GM18519 (cell line): Measurements from ENCODE around the gene DCC.

ENCODE experiments used
- ATAC-seq: cut with Tn5 transposase; IDR thresholded peaks from one replicate; pipeline ENCODE4 v1.9.1; 2021; ENCODE audit warnings: mild to moderate bottlenecking, moderate library complexity; ENCODE audit not compliant: unreplicated experiment, low FRiP score

DCC gene

DNA sequence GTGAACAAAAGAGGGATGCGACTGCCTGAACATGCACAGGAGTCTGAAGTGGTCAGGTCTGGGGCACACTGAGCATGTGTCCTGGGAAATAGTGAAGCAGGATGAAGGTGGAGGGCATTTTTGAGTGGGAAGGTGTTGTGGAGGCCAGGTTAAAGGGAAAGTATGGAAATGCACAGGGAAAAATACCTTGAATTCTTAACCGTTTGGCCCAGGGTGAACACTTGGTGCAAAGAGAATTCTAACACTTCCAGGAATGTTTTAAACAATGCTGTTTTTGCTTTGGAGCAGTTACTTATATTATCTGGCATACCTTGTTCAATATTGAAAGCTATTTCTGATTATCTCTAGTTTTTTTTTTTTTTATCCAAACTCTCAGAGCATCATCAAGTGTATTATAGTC, 623.5 kb downstream of the DCC start:
- no peak for ATAC-seq

DNA sequence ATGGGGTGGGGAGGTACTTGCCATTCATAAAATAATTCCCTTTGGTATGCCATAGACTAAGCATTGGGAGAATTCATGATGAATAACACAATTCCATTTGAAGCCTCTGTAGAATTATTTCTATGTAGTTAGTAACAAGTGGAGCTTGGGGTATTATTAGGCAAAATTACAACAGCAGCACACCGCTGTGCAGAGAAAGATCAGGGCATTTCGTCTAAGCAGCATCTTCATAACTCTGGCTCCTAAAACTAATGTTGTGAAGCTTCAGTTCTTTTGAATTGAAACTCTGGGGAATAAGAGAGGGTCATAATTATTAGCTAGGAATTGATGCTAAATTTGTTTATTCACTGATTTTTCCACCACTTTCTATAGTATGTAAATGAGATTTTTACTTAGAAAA, 630.7 kb downstream of the DCC start:
- ATAC-seq, result no peak

DNA sequence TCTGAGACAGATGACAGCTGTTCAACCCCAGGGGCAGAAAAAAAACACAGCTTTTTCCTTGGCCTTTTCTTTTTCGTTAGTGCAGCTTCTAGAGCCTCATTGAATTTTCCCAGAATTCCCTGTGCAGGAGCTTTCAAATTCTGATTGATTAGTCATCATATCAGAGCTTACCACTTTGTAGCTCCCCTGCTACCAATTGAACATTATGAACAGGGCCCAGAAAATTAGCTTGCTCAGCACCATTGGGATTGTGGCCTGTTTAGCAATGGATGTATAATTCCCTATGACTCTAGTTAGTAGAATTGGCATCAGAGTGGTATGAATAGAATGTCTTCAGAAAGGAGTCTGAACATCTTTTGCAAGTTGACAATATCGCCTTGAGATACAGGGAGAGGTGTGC, 631.1 kb downstream of the DCC start:
- ATAC-seq, result no peak

DNA sequence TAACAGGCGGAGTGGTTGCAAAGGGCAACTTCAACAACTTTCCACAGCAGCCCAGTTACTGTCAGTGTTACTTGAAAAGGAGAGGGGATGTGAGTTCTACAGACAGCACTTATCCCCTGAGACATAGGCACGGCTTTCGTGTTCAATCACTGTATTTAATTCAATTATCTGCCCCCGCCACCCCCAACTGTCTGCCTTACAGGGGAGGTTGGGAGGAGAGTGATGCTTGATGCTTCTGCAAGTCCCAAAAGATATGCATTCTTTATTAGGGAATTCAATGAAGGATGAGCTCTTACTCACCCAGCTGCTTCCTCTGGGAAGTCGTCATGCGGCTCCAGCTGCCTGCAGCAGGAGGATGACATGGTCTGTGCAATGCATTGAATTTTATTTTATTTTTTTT, 639.9 kb downstream of the DCC start:
- no peak for ATAC-seq

DNA sequence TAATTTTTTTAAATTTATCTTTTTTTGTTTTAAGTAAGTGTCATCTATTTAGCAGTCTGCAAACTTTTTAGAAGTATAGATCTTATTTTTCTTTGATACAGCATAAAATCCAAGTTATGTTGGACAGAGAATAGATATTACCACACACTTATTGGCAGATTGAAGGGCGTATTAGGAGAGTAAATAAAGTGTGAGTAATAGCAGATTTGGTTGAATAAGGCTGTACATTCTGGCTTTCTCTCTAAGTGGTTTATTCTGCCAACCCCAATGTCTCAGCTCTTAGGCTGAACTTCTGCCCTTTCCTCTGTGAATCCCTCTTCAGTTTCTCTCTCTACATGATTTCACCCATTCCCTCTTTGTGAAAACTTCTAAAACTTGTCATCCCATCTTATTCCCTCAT, 651.2 kb downstream of the DCC start:
- ATAC-seq, result no peak

DNA sequence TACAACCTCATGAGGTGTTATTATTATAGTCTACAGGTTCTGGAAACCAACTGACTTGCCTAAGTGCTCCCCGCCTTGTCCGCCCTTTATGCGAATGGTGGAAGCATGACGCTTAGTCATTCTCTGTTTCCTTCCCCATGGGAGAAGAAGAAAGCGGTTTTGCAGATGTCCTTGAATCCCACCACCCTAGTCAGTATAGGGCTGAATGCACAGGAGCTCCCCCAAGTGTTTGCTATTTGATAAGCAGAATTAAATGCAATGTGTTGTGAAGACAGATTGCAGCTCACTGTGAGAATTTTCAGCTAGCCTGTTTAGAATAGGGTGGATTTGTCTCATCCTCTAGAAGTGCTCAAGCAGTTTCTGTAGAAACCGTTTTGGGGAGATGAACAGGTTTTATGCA, 652.0 kb downstream of the DCC start:
- no peak for ATAC-seq

DNA sequence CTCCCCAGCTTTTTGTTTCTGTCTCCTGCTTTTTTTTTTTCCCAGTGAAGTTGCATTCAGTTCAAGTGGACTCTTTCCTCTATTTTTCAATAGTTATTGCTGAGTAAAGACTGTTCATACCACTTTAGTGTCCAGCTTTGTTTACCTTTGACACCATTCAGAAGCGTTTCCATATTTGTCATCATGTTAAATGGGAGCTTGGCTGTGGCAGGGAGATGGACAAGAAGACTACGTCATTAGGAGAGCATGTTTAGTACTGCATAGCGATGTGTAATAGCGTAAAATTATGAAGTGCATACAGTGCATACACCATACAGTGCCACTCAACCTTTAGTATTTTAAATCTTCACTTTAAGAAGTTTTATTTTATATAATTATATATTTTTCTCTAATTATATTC, 655.9 kb downstream of the DCC start:
- no peak for ATAC-seq

DNA sequence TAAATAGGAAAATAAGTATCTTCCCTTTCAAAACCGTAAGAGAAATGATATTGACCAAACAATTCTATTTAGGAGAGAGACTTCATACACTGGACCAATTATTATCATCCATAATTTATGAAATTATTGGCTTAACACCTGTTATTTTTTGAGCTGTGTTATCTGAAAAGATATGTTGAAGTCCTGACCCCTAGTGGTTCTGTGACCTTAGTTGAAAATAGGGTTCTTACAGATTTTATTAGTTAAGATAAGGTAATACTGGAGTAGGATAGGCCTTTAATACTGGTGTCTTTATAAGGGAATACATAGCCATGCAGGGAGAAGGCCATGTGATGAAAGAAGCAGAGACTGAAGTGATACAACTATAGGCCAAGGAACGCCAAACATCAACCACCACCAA, 659.6 kb downstream of the DCC start:
- ATAC-seq, result no peak

DNA sequence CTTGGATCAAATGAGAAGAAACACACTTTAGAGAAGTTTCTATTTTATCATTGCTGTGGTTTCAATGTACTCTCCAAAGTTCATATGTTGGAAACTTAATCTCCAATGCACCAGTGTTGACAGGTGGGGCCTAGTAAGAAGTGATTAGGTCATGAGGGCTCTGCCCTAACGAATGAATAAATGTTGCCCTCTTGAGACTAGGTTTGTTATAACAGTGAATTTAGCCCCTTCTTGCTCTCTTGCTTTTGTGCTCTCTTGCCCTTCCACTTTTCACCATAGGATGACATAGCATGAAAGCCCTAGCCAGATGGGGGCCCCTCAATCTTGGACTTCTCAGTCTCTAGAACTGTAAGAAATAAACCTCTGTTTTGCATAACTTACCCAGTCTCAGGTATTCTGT, 664.8 kb downstream of the DCC start:
- no peak for ATAC-seq

DNA sequence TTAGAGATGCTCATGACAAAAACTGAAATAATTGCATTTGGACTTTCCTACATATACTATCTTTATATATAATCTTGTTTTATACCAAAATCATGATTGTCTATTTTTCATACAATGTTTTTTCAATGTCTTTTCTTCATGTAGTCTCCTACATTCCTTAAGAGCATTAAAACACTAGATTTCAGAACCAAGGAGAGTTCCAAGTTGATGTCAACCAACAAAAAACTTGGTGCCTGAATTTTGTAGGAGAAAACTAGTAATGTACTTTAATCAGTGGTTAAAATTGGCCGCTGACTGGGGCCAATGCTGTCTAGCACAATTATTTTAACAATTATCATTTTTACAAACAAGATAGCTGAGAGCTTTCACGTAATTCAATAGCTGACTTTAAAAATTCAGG, 678.8 kb downstream of the DCC start:
- no peak for ATAC-seq

DNA sequence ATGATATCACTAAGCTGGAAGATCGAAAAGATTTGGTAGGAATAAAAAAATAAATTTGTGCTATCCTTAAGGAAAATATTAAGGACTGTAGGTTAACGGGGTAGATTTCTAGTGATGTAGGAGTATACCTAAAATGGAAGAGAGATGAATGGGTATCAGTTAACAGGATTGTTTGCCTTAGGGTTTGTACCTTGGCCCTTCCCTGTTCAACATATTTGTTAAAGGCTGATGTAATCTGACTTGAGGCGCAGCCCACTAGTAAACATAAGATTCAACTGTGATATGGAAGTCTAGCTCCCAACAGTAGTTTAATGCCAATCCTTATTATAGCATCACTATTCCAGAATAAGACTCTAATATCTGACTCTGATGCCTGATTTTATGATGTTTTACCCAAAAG, 685.2 kb downstream of the DCC start:
- no peak for ATAC-seq

DNA sequence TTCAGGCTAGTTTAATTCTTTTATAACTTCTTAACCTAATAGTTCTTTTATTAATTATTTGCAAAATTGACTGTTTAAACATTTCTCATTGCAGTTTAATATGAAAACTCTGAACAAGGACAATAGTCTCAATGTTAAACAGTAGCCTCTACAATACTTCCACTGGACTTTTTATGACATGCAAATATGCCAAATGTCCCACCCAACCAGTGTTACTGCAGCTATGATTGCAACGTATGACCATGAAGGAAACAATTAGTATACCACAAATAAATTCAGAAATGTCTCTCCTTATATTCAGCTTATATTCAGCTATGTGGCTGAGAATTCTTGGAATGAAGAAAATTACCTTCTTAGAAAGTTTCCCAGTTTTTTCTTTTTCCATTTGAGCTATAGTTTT, 688.6 kb downstream of the DCC start:
- no peak for ATAC-seq

DNA sequence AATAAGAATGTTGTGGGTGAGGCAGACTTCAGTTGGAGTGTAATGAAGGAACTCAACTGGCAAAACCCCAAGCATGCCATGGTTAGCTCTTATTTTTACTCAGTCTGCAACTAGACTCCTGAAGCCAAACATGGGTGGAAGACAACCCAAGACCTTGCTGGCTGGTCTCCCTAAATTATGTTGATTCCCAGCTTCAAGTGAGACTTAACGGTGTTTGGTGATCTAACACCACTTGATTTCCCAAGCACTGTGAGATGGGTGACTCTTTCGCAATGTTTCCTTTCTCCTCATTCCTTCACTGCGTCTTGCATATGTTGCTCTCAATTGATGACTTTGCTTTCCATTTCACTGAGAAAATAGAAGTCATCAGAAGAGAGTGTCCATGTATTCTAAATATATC, 693.1 kb downstream of the DCC start:
- no peak for ATAC-seq

DNA sequence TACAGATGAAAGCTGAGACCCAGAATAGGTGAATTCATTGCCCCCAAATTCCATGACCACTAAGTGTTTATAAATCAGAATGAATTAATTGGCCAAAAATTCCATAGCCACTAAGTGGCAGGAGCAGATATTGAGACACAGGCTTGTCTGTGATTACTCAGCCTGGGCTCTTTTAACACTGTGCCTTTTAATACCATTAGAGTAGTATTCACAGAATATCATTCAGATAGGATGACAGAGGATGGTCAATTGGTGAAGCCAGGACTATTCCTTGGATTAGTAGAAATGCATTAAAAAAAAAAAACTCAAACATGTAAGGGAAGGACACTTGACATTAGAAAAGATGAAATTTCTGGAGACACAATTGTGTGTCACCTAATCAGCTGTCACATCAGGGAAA, 698.6 kb downstream of the DCC start:
- no peak for ATAC-seq

DNA sequence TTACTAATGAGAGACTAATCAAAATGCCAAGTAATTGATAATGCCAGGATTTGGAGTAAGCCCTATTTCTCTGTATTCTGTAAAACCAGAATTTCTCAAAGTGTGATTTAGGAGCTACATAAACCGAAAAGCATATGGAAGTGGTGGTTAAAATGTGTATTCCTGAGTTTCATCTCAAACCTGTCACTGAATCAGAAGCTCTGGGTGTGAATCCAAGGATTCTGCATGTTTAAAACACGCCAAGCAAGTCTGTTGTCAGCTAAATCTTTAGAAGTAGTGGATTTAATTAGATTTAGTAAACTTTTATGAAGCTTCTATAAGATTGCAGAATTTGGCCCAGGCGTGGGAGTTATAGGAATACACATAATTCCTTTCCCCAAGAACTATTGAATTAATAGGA, 700.3 kb downstream of the DCC start:
- ATAC-seq, result no peak

DNA sequence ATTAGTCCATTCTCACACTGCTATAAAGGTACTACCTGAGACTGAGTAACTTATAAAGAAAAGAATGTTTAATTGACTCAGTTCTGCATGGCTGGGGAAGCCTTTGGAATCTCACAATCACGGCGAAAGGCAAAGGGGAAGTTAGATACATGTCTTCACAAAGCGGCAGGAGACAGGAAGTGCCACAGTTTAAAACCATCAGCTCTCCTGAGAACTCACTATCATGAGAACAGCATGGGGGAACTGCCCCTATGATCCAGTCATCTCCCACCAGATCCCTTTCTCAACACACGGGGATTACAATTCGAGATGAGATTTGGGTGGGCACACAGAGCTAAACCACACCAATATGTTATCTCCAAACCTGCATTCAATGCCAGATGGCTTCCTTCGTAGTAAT, 716.1 kb downstream of the DCC start:
- ATAC-seq, result no peak

DNA sequence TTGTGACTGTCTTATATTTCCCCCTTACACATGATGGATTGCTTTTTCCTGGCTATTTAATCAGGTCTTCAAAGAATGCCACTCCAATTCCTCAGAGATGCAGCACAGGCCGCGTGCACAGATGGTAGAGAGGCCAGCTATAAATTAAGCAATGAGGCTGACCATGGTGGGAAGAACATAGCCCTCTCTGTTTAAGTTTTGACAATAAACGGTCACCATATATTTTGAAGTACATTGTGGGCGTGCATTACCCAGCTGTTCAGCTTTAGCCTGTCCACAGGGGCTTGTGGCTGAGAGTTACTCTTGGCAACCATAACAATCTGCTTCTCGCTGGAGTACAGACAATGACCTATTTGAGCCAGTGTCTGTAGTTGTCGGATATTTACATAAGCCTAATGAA, 730.8 kb downstream of the DCC start:
- no peak for ATAC-seq

DNA sequence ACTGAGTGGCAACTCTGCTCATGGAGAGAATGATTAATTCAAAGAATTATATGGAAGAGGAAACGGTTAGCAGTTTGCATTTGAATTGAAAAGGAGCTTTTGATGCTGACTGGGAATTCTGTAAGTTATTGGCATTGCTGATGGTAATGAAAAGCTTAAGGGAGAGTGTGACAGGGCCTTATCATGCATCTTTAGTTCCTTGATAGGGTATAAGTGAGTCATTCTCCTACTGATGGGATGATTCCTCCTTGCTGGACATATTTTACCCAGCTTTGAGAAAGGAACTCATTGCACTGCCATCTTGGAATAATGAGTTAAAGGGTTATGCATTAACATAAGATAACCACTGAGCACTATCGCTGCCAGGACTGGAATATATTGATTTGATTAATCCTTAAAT, 740.7 kb downstream of the DCC start:
- ATAC-seq, result no peak

DNA sequence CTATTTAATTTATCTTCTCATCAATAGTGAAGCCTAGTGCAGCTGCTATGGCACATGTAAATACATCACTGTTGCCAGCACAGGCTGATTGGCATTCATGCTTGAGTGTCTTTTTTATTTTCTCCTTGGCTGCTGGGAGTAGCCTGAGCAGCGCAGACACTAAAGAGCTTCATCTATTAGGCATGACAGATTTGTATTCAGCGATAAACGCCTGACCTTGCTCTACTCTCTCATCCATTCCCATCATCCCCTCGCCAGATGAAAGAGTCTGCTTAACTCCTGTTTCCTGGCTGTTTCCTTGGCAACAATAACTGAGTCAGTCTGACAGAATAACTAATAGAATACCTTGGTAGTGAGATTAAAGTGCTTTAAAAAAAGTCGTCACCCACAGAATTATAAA, 753.6 kb downstream of the DCC start:
- no peak for ATAC-seq

DNA sequence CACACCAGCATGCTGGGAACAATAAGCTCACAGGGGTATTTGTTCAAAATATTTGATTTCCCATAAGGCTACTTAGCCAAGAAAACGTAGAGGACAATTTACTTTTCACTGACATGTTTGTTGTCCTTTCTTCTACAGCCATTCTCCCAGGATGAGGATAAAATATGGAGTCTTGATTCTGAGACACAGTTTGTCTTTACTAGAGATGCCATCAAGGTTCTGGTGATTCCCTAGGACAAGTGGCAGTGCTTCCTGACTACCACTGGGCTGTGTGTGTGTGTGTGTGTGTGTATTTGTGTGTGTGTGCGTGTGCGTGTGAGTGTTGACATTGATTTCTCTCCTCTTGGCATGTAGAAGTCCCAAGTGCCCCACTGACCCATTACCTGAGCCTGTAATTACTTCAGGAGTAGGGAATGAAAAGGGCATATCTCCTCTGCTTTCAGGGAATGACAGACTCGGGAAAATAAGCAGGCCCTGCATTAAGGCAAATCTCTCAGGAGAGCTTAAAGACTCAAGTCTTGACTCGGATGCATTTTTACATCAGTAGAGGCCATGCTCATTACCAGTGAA, 761.6 kb downstream of the DCC start:
- no peak for ATAC-seq

DNA sequence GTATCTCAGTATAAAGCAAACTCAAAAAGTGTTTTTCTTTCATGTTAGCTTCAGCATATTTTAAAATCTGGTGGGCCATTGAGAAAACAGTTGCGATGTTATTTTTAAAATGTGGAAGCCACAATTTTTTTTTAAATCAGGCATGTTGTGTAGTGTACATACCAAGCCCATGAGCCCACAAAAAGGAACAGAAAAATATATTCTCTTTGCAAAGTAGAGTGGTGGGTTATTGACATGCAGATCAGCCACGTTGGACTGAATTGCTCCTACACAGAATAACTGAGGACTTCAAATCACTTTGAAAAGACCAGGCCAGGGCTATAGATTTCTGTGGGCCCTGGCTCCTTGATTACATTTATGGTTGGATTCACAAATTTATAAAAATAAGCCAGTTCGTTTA, 774.4 kb downstream of the DCC start:
- no peak for ATAC-seq

DNA sequence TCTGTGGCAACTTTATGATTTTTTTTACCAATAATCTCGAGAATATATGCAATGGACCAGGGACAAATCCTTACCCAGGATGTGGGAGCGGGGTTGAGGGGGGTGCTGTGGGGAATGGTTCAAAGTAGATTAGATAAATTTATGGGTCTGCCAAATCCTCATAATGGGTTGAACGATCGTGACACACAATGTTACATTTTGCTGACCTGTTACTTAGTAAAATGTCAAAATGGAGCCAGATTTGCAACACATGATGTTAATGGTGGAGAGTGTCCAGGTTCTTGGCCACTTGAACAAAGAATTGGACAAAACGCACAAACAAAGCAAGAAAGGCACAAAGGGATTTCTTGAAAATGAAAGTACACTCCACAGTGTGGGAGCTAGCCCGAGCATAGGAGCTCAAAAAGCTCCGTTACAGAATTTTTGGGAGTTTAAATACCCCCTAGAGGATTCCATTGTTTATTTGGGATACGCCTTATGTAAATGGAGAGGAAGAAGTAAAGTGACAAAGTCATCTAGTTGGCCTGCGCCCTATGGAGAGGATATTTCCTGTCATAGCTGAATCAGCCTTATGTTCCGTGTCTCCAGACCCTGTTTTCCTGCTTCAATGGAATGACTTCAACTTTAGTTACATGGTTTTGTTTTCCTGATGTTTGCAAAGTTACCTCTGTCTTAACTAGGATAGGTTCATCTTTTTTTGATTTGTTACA, 776.0 kb downstream of the DCC start:
- no peak for ATAC-seq

DNA sequence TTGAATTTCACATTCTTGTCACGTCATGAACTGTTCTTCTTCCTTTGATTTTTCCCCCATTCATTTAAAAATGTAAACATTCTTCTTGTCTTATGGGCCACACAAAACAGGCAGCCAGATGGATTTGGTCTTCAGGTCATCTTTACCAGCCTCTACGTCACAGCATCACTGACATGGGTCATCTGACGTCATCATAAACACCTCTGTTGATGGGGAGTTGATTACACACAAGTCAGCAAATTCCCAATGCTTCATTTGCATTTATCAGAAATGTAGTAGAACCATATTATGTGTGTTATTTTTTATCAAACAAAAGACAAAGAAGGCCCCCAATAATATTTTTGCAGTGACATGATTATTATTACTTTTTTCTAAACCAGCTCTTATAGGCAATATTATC, 777.9 kb downstream of the DCC start:
- ATAC-seq, result no peak
